HG03095 (cell line): ENCODE data around the gene ADAMTS16.

Experiments
- ATAC-seq: cut with Tn5 transposase; IDR thresholded peaks from one replicate; pipeline ENCODE4 v1.9.1; 2021; ENCODE audit warnings: moderate library complexity; ENCODE audit not compliant: unreplicated experiment

Gene ADAMTS16

DNA sequence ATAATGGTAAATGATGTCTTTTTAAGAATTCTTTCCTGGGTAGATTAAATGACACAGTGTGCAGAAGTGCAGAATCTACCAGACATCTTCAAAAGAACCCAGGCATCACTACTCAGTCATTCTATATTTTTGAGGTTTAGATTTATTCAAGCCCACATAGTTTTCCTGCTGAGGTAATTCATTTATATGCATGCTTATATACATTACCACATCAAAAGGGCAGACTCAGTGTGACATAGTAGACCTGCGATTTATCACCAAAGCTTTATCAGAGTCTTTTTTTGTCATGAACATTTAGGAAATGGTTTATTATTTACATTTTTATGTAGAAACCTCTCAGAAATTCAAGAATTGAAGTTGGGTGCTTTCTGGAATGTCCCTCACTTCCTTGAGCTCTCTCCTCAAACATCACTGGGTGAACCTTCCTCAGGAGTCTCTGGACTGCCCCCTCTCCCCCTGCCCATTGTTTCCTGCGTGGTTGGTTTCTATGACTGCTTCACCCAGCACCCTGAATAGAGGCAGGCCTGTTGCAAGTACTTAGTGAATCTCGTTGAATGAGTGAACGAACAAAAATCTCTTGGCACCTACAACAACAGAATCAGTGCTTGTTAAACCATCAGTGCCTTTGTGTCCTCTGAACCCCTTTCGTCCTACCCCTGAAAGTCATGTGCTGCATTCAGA, 42.5 kb downstream of the ADAMTS16 start:
- ATAC-seq = no peak

DNA sequence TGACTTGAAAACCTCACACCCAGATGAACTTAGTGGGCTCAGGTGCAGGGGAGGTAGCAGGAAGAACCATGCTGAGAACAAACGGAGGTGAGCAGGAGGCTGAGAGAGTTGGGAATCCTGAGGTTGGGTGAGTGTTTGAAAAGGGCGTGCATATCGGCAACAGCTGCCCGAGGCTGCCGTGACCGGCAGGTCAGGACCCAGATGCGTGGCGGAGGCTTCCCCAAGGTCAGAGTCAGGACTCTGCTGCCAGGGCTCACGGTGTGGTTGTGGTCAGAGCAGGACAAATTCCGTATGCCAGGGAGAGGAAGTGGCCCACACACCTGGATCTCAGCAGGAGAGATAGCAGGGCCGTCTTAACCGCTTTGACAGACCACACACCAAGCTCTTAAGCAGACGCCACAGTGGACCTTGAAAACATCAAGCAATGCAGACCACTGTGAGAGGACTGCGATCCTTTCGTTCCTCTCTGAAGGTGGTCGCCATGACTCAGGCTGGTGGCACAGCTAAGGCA, 43.1 kb downstream of the ADAMTS16 start:
- no peak for ATAC-seq

DNA sequence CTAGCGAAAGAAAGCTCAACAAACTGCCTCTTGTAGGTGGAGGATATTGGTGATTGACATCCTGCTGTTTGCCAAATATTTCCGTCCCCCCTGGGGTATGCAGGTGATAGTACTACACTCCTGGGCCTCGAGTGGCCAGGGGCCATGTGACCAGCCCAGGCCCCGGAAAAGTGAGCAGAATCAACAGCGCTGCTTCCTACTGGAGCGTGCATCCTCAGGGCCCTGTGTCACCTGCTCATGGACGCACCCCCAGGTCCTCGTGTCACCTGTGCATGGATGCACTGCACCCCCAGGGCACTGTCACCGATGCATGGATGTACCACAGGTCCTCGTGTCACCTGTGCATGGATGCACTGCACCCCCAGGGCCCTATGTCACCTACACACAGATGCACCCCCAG, 43.8 kb downstream of the ADAMTS16 start:
- no peak for ATAC-seq

DNA sequence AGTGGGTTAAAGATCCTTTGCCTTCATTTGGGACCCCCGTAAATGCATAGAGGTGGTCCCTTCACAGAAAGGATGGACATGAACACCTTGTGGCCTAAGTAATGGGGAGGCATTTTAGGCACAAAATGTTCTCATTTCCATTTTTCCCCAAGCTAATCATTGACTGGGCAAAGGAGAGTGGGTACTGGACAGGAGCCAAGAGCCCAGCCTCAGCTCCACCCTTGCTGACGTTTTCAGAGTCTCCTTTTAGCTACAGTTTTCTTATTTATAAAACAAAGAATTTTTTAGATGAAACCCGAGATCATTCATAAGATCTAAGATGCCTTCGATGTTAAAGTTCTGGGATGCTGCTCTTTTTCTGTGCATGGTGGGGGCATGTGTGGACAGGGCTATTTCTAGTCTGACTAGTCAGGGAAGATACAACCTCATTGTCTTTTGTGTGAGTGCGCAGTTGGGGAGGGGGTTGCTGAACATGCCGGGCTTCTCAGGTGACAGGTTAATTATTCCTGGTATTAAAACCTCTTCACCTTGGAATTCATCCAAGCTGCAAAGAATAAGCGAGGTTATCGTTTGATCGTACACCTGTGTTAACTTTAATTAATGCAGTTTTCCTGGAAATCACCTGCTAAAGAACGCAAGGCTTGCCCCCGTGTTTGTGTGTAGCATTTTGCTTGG, 48.4 kb downstream of the ADAMTS16 start:
- ATAC-seq = no peak

DNA sequence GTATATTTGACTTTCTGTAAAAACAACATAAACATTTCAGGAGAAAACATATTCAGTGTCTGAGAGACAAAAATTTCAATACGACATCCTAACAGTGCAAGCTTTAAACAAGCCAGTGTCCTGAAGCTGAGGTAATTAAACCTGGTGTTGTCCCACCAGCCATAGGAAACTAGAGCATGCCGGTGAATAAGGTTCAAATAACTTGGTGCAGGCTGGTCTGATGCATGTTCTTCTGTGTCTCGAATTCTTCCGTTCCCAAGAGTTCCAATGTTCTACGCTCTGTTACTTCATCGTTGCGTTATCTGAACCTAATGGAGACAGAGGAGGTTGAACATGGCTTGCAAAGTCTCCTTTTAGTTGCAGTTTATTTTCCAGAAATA, 48.9 kb downstream of the ADAMTS16 start:
- ATAC-seq = no peak

DNA sequence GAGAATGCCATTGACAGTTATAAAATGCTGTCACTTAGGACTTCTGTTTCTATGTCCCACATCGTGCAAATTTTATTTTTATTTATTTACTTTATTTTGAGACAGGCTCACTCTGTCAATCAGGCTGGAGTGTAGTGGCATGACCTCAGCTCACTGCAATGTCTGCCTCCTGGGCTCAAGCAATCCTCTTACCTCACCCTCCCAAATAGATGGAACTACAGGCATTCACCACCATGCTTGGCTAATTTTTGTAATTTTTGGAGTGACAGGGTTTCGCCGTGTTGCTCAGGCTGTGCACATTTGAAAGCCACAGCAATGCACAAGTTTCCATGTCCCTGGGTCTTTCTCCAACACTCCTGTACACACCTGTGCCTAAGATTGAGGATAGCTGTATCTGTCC, 51.8 kb downstream of the ADAMTS16 start:
- no peak for ATAC-seq

DNA sequence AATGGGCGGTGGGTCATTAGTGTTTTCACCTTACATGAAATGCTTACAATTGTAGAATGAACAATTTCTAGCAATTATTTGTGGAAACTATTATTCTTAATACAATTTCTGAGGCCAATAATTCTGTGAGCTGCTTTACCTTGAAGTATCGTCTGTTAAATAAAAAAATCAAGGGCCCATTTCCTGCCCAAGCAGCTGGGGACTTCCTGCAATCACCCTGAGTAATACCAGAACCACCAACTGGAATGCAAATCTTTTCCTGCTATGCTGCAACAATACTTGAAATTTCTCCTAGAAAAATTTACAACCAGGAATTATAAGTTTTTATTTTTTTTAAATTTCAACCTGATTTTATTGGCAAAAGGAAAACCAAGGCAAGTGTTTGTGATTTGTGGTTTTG, 52.6 kb downstream of the ADAMTS16 start:
- no peak for ATAC-seq

DNA sequence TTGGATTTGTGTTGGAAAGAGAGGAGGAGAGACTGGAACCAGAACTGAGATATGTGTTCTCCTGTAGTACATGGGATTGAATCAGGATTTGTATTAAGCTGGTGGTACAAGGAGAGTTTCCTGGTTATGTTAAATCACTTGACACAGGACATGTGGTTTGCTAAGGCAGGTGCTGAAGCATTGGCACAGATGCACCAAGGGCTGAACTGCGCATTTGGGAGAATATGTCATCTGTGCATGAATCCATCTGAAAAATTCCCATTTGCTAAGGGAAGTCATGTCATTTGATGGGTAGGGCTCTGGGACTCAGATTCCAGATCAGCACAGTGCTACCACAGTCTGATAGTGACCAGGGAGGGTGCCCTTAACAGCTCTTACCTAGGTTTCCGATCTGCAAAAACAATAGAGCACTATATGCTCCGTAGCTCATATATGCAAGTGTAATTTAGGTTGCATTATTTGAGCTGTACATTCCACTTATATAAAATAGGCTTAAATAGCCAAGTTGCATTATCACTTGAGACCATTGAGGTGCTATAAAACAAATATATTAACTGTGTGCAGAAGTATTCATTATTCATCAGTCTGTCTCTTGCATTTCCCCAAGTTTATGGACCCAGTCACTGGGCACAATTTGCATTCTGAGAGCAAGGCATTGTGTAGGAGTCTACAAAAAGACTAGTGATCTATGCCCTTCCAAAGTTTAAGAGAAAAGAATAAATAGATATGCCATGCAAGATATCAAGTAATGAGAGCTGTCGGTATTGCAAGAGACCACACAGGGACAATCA, 55.2 kb downstream of the ADAMTS16 start:
- ATAC-seq = no peak

DNA sequence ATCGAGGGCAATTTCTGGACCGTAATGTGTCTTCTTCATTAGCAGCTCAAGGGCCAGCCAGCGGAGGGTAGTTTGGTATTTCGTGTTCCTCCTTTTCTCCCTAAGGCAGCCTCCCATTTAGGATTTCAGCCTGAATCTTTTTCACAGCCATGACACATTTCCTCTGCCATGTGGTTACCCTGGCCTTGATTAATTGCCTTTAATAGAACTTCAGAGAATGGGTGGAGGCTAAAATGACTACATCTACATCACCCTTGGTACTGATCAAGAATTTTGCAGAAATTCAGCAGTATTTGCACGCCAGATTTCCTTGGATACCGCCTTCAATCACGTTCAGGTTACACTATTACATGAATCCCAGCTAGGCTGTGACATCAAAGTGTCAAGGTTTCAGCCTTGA, 58.0 kb downstream of the ADAMTS16 start:
- no peak for ATAC-seq

DNA sequence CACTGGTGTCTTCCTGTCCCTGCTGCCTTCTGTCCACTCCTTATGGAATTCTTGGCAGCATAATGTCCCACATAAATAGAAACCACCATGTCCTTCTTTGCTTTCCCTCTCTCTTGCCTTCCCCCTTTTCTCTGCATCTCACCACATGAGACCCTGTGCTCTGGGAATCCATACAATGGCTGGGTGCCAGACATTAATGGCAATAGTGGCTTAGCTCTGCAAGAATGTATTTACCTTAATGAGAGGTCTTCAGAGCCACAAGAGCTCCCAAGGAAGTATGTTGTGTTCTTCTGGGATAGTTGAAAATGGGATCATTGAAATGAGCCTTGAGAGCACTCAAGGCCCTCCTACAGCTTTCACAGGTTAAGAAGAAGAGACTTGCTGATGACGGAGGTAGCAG, 58.7 kb downstream of the ADAMTS16 start:
- ATAC-seq = no peak

DNA sequence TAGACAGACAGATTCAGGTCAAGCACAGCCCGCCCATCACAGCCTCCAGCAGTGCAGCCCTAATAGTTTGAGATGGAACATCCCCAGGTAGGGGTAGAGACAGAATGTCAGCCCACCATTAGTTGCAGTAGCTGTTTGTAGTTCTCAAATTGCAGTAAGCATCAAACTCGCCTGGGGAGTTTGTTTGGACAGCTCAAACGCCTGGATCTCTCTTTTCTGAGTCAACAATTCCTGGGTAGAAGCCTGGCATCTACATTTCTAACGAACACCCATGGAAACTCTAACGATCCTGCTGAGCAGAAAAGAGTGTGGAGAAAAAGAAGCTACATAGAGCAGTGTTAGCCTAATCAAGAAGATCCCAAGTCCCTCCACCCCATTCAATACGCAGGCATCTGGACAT, 59.4 kb downstream of the ADAMTS16 start:
- ATAC-seq = no peak

DNA sequence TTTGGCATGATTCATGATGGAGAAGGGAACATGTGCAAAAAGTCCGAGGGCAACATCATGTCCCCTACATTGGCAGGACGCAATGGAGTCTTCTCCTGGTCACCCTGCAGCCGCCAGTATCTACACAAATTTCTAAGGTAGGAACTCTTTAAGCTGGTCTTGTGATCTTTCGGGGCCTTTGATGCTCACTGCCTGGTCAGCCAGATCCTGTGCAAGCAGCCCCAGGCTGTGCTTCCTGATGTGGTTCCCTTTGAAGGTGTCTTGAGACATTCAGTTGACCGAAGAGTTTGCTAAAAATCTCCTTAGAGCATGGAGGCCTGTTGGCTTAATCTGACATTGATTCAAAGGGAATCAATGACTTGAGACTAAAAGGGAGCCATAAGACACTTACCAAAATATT, 60.0 kb downstream of the ADAMTS16 start:
- ATAC-seq = no peak

DNA sequence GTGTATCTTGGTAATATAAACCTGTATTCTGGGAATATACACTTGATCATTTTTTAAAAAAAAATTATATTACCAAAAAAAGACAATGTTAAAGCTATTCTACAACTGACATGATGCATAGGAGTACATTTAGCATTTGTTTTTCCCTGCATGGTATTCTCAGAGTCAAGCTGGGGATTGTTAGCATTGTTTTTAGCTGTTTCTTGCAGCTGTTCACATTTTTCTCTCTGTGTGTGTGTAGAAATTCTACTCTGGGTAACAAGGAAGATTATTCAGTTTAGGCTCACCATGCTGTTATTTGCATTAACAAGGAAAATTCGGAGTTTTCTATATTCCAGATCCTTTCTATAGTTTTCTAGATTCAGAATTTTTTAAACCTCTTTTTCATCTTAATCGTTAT, 62.2 kb downstream of the ADAMTS16 start:
- no peak for ATAC-seq

DNA sequence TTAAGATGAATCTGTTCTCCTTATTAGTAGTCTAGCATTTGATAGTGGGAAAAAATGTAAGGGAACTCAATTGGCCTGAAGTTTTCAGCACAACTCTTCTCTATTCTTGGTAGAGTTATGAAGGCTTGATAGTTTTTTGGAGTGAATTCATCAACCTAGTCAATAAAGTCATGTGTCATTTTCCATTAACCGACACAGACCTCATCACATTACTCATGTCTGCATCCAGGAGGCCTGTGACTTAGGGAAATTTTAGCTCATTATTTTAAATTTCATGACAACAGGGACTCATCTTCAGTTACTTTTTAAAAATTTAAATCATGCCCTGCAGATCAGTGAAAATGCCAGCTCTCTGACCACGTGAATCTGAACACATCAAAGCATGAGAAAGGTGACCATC, 63.3 kb downstream of the ADAMTS16 start:
- no peak for ATAC-seq

DNA sequence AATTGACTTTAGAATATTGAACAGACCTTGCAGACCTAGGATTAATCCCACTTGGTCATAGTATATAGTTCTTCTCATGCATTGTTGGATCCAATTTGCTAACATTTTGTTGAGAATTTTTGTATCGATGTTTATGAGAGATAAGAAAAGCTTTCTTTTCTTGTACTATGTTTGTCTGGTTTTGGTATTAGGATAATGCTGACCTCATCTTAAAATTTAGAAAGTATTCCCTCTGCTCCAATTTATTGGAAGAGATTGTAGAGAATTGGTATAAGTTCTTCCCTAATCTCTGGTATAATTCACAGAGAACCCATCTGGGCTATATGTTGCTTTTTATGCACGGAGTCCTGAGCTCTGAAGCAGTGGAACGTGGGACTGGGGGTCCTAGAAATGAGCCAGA, 67.7 kb downstream of the ADAMTS16 start:
- no peak for ATAC-seq

DNA sequence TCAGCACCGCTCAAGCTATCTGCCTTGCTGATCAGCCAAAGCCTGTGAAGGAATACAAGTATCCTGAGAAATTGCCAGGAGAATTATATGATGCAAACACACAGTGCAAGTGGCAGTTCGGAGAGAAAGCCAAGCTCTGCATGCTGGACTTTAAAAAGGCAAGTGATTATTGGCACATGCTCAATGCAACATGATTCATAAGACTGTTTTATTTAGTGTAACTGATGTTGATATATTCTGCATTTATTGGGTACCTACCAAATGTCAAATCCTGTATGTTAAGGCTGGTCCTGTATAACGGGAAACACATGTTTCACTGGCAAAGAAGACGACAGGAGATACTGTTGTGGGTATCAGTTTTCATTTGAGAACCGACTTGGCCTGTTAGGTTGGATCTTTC, 69.0 kb downstream of the ADAMTS16 start:
- ATAC-seq = no peak

DNA sequence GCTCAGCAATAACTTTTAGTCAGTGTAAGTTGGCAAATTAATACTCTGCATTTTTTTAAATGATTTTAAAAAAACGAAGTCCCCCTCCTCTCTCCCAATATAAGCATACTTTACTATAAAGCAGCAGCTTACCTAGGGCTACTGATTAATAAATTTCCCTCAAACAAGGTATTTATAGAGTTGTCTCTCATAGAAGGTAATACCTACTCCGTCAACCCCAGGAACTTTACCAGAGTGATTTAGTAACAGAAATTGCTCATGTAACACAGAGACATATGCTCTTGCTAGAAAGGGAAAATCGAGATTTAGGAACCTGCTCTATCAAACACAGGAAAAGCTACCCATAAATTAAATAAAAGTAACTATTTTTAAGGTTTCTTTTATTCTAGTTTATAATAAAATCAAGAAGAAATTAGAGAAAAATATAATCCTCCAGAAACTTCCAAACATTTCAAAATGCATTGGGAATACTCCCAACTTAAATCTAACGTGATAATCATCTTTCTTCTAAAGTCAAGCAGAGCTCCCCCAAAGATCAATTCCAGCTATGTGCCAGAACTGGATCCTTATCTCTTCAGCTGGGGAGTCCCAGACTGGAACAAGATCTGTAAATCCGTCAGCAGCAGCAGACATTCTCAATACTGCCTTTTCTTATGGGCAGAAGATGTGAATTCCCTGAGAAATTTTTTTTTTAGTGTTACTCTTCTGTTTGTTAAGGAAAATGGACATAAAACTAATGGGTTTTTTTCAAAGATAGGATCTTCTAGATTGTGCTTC, 69.6 kb downstream of the ADAMTS16 start:
- ATAC-seq = no peak

DNA sequence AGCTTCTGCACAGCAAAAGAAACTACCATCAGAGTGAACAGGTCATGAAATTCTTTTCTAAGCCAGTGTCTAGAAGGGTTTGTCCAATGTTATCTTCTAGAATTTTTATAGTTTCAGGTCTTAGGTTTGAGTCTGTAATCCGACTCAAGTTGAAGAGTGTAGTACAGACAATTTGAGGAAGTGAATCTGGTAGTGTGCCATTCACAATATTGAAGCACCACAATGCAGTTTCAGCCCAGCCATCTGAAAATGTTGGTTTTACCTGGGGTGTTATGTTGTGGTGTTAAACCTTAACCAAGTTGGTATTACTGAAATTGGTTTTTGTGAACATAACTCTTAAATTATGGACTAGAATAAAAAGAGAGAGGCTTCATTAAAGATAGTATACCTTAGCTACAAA, 77.2 kb downstream of the ADAMTS16 start:
- peak; percentile 74 for ATAC-seq

DNA sequence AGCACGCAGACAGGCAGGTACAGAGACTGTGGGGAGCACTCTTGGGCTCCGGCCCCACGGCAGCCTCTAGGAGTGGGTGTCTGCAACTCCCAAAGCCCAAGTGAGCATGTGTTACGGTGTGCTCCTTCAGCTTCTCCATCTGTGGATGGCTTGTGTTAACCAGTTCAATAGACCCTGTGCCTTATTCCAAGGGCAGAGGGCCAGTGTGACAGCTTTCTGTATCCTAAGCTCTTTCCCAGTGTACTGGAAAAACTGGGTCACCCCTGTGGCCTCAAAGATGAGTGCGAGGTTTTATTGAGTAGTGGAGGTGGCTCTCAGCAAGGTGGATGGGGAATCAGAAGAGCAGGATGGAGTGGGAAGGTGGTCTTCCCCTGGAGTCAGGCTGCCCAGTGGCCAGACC, 78.3 kb downstream of the ADAMTS16 start:
- no peak for ATAC-seq

DNA sequence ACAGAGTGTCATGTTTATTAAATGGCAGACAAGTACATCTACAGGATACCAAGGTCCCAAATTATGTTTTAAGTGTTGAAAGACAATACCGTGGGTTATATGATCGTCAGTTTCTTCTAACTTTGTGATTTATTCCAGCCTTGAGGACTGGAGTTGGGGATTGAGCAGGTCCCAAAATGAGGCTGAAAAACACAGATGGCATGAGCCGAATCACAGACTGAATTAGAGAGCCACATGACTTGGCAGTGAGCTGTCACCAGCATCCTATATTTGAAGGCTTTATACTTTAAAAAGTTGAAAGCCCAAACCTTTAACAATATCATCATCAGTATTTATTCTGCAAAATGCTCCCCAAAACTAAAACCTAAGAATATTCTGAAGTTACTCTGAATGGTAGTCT, 79.4 kb downstream of the ADAMTS16 start:
- no peak for ATAC-seq
